Stimulated activated CD4-positive, alpha-beta T cell treated with anti-CD3 and anti-CD28 coated beads, TNF-alpha, amount 100 ng/mL, for 4 hours (primary cell): Measurements from ENCODE around the gene LRRC3.
A peak's percentile ranks its signal among the peaks of the same experiment; 100 is the strongest.

Experiments
- DNase-seq, 3 experiments: peaks; one replicate each; pipeline ENCODE4 v3.0.0-alpha.2; 2020; ENCODE audit warnings: low read depth in 3 of 3

LRRC3 gene

DNA sequence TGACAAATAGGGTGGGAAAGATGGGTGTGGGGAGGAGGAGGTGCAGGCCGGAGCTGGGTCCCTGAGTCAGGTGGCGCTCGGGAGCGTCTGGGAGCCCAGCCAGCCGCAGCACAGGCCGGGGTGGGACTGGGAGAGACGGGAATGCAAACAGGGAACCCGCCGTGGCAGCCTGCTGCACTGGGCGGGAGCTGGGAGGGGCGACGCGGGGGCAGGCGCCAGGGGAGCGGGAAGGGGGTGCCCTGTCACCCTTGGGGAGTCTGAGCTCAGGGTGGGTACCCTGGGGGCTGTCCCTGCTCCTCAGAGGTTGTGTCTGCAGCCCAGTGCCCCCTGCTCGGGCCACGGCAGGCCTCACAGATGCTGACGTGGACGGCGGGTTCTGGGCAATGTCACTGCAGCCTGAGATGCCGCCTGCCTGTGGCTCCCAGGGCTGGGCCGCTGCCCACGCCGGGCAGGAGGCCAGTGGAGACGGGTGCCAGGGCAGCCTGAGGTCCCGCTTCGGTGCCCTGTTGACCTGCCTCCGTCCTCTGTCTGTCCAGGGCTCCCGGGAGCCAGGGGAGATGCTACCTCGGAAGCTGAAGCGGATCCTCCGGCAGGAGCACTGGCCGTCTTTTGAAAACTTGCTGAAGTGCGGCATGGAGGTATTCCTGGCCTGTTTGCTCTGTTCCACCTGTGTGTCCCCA is 16.6 kb upstream of the LRRC3 start:
- no peak for DNase-seq

DNA sequence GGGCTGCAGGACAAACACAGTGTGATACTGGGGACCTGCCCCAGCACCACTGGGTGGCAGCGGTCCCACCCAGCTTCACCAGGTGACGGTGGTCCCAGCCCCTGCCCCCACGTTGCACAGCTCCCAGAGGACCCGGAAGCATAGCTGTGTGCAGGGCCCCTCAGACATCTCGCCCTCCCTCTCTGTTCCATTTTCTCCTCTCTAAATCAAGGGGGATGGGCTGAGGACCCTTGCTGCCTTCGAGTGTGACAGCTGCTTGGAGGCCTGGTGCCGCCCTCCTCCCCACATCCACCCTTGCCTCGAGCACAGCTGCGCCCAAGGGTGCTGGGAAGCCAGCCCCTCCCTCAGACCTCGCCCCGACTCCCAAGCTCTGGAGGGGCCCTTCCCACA is 16.1 kb upstream of the LRRC3 start:
- DNase-seq = no peak

DNA sequence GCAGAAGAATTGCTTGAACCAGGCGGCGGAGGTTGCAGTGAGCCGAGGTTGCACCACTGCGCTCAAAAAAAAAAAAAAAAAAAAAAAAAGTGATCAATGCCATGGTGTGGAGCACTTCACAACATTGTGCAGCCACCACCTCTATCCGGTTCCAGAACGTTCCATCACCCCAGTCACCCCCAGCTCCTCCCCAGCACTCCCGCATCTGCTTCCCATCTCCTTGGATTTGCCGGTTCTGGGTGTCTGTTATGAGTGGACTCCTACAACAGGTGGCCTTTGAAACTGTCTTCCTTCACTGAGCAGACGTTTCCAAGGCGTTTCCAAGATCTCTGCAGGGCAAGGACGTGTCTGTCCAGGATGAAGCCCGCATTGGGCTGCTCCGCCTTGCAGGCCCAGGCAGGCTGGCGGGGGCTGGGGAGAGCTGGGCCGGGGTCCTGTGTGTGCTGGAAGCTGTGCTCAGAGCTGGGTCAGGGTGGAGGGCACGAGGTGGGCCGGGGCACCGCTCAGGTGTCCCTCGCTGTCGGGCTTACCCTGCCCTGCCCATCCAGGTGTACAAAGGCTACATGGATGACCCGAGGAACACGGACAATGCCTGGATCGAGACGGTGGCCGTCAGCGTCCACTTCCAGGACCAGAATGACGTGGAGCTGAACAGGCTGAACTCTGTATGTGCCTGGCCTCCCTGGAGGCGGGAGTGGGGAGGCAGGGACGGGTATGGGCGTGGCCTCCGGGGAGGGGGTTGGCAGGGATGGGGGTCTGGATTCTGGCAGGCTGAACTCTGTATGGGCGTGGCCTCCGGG is 14.9 kb upstream of the LRRC3 start:
- DNase-seq = no peak

DNA sequence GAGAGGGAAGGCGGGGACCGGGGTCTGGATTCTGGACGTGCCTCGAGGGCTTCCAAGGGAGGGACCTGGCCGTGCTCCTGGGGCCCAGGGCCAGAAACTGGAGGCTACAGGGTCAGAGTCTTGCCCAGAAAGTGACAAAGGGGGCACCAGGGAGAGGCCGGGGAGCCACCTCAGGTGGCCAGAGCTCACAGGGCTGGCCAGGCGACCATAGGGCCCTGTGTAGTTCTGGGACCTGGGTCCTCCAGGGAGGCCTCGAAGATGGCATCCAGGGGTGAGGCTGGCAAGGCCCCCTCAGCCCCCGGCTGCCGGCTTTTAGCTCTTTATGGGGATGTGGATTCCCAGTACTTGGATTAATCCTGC is 14.3 kb upstream of the LRRC3 start:
- no peak for DNase-seq

DNA sequence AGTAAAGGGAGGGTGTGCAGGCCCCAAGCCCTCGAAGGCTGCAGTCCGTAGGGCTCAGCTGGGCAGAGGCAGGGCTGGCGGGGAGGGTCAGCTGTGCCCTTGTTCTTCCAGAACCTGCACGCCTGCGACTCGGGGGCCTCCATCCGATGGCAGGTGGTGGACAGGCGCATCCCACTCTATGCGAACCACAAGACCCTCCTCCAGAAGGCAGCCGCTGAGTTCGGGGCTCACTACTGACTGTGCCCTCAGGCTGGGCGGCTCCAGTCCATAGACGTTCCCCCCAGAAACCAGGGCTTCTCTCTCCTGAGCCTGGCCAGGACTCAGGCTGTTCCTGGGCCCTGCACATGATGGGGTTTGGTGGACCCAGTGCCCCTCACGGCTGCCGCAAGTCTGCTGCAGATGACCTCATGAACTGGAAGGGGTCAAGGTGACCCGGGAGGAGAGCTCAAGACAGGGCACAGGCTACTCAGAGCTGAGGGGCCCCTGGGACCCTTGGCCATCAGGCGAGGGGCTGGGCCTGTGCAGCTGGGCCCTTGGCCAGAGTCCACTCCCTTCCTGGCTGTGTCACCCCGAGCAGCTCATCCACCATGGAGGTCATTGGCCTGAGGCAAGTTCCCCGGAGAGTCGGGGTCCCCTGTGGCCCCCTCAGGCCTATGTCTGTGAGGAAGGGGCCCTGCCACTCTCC is 13.6 kb upstream of the LRRC3 start:
- DNase-seq = no peak

DNA sequence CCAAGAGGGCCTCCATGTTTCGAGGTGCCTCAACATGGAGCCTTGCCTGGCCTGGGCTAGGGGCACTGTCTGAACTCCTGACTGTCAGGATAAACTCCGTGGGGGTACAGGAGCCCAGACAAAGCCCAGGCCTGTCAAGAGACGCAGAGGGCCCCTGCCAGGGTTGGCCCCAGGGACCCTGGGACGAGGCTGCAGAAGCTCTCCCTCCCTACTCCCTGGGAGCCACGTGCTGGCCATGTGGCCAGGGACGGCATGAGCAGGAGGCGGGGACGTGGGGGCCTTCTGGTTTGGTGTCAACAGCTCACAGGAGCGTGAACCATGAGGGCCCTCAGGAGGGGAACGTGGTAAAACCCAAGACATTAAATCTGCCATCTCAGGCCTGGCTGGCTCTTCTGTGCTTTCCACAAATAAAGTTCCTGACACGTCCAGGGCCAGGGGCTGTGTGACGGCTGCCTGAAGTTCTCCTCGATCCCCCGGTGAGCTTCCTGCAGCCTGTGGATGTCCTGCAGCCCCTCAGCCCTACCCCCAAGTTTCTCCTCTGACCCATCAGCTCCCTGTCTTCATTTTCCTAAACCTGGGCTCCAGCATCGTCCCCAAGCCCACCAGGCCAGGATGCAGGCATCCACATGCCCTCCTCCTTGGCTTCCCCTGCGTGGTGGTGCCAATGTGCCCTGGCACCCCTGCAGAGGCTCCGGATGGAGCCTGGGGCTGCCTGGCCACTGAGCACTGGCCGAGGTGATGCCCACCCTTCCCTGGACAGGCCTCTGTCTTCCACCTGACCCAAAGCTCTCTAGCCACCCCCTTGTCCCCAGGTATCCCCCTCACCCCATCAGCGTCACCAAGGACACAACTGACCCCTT is 12.8 kb upstream of the LRRC3 start:
- no peak for DNase-seq

DNA sequence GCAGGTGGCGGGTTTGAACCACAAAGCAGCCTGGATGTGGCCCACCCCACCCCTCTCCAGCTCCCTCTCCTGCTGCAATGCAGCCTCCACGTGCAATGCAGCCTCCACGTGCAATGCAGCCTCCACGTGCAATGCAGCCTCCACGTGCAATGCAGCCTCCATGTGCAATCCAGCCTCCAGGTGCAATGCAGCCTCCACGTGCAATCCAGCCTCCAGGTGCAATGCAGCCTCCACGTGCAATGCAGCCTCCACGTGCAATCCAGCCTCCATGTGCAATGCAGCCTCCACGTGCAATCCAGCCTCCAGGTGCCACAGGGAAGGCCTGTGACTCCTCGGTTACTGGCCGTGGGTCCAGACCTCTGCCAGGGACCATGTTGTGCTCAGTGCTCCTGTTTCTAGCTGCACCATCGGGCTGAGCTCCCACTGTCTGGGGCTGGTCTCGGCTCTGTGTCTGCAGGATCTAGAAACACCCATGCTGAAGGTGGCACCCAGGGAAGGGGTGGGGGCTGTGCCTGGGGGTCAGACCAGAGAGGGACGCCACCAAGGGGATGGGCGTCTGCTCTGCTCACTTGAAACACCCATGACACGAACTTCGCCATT is 11.9 kb upstream of the LRRC3 start:
- no peak for DNase-seq

DNA sequence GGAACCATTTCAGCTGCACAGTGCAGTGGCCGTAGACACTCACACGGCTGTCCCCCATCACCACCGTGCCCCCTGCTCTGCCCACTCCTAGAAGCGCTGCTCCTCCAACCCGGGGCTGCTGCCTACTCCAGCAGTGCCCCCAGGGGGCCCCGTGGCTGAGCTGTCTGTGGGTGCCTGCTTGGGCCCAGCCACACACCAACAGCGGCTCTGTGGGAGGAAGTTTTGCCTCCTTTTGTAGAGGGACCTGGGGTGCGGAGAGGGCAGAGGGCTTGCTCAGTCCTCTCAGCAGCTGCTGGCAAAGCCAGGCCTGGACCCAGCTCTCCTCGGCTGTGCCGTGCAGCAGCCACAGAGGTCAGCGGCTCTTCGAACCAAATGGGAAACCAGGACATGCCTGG is 11.4 kb upstream of the LRRC3 start:
- DNase-seq = no peak

DNA sequence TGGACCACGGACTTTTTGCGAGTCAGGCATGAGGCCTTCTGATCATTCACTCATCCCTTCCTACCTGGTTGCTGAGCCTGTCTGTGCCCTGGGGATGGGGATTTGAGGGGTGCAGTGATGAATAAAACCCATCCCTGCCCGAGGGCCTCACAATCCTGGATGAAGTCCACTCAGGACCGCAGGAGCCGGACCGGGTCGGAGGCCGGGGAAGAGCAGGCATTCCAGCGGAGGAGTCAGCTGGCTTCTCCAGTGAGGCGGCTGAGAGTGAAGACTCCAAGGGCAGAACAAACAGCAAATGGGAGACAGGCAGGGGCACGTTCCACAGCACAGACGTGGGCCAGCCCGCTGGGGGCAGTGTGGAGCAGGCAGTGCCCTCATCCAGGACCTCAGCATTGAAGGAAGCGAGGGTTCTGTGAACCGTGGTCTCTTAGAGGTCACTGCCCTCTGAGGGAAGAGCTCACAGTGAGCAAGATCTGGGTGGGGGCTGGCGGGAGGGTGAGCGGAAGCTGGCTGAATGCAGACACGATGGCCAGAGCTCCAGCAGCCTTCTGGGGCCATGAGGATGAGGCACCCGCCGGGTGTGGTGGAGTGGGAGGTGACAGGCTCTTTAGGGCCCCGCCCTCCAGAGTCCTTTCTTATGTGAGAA is 10.9 kb upstream of the LRRC3 start:
- no peak for DNase-seq

DNA sequence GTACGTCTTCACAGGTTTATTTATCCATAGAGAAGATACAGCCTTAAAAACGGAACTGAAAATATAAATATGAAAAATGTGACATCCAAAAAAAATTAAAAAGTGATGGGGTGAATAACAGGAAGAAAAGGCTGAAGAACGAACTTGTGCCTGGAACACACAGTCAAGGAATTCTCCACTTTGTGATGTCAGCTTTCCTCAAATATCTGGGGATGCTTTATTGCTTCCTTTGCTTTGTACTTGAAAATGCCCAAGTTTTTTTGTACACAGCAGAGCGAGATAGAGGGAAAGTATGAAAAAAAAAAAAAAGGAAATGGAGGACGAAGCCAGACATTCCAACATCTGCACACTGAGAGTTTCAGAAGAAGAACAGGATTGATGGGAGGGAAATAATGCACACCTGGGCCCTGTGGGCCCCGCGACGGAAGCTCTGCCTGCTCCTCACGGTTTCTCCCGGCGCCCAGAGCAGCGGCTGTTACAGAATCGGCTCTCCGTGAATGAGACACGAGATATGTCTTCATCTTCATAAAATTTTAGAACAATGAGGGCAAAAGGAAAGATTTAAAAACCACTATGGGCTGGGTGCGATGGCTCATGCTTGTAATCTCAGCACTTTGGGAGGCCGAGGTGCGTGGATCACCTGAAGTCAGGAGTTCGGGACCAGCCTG is 10.0 kb upstream of the LRRC3 start:
- DNase-seq = no peak

DNA sequence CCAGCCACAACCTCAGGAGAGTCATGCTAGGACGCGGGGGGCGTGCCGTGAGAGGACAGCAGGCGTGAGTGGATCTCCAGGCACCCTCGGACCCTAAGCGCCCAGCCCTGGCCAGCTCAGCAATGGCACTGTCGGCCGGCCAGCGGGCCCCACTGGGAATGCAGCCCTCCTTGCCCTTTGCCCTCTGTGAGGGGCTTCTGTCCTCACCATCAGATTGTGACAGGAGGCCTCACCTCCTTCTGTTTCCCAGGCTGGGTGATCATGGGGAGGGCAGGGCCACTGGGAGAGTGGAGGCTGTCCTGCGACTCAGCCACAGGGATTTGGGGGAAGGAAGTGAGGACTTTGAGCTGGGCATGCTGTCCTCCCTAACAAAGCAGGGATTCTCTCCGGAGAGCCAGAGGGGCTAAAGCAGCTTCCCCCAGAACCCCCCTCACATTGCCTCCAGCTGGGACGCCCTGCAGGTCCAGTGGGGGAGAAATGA is 6.6 kb upstream of the LRRC3 start:
- no peak for DNase-seq

DNA sequence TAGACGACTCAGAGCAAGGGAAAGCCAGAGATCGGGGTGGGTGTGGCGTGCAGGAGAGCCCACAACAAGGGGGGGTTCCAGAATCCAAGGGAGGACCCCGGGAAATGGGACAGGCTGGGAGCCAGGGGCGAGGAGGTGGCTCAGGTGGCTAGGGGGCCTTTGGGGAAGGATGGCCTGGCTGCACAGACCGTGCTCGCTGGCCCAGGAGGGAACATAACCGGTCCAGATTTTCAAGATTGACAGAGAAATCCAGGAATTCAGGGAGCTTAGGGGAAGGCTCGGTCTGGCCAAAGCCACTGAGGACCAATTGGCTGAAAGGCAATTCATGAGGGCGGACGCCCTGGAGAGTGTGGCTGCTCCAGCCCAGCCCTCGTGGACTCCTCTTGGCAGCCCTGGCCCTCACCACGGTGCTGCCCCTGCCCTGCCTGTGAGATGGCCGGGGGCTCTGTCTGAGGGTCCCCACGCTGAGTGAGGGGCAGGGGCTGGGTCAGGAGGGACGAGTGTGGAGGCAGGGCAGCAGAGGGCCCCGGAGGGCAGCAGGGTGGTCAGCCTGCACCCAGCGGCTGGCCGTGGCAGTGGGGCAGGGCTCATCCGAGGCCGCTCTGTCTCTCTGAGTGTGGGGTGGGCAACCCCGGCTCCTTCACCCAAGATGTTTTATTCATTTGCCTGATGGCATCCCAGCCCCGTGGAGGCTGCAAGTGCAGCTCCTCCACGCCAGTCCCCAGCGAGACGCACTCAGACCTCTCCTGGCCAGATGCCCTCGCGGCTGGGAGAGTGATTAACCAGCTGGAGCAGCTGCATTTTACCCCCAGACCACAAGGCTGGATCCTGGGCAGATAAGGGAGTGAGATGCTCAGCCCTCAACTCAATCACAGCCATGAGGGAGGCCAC is 5.6 kb upstream of the LRRC3 start:
- DNase-seq = no peak

DNA sequence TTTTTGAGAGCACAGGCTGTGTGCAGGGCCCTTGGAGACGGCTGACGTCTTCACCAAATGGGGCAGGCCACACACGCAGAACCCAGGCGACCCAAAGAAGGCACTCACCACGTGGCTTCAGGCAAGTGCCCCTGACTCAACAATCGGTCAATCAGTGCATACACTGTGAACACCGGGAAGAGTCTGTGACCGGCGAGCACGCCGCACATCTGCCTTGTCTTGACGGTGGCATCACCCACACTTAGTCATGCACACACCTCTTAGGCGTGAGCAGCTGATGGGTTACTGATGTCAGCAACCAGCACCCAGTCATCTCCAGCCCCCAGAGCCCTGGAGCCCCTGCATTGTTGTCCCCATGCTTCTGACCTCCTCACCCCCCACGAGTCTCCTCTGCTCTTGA is 4.9 kb upstream of the LRRC3 start:
- no peak for DNase-seq

DNA sequence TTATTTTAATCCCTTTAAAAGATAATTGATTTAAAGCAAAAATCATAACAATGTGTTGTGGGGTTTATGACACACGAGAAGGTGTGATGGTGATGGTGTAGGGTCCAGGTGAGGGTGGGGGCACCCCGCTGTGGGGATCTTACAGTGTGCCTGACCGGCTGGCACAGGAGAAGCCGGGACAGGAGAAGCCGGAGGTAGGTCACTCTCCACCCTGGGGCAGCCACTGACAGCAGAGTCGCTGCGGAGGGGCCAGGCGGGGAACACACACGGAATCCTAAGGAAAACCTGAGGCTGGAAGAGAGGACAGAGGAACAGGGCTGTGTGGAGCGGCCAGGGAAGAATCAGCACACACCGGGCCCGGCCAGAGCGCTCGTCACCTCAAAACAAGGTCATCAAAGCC is 4.3 kb upstream of the LRRC3 start:
- DNase-seq = no peak

DNA sequence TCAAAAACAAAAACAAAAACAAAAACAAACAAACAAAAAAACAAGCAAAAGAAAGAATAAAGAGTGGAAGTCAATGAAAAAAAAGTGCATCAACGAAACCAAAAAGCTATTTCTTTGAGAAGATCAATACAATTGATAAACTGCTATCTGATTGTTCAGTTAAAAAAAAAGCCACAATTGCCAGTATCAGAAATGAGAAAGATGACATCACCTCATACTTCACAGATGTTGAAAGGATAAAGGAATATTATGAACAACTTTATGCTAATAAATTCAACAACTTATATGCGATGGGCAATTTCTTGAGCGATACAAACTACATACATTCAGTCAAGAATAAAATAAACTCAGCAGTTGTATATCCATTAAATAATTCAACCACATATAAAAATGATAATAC is 2.2 kb upstream of the LRRC3 start:
- no peak for DNase-seq

DNA sequence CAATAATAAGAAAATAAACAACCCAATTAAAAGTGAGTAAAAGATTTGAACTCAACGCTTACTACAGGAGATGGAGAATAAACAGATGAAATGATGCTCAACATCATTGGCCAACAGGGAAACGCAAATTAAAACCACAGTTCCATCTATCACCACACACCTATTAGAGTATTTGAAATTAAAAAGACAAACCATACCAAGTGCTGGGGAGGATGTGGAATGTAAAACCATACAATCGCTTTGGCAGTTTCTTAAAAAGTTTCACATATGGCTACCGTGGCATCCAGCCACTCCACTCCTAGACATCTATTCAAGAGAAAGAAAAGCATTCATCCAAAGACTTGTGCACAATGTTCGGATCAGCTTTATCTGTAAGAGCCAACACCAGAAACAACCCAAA is 1.3 kb upstream of the LRRC3 start:
- DNase-seq = no peak

DNA sequence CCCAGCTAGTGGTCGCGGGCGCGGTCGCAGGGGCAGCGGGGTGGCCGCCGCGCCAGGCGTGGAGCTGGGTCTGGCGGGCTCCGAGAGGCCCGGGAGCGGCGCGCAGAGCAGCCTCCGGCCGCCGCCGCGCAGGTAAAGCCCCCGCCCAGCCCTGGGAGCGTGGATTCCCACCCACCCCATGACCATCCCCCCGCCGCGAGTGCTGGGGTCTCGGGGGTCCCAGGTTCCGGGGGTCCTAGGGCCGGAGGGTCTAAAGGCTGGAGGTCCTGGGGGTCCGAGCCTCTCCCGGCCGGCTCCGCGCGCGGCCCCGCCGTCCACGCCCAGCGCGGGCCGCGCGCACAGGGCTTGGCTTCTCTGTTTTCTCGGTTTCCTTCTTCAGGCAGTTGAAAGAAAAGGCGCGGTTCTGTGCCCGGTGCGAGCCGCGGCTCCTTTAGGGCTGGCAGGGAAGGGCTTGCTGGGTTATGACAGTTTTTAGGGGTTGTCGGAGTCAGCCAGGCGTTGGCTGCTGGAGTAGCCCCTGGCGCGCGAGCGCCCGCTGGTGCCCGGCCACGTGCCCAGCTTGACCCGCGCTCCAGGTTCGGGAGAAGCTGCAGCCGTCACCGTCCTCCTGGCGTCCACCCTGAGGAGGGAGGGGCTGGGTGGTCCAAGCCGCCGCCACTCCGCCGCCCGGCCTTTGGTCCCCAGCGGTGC is 359 bp downstream of the LRRC3 start:
- peak in 2 of 3 experiments; percentile 6 to 21 for DNase-seq

DNA sequence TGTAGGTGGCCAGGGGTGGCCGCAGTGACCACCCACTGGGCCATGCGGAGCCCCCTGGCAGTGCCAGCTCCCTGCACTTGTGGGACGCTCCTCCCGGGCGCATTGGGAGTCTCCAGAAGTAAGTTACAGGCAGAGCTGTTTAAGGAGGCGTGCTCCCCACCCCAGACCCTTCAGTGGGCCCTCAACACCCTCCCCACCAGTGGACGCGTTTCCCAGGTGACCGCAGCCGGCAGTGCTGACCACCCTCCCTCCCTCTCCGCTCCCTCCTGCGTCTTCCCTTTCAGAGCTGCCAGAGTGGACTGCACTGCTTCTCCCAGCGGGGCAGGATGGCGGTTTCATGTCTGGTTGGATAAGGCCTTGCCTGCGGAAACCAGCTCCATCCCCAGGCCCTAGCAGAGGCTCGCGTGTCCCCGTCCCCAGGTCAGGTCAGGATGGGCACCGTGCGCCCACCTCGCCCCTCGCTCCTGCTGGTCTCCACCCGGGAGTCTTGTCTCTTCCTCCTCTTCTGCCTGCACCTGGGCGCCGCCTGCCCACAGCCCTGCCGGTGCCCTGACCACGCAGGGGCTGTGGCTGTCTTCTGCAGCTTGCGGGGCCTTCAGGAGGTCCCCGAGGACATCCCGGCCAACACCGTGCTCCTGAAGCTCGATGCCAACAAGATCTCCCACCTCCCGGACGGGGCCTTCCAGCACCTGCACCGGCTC is 1.1 kb downstream of the LRRC3 start:
- DNase-seq = no peak
